ENCODE measurements around the gene CDK2AP2.

The CDK2AP2 gene

DNA sequence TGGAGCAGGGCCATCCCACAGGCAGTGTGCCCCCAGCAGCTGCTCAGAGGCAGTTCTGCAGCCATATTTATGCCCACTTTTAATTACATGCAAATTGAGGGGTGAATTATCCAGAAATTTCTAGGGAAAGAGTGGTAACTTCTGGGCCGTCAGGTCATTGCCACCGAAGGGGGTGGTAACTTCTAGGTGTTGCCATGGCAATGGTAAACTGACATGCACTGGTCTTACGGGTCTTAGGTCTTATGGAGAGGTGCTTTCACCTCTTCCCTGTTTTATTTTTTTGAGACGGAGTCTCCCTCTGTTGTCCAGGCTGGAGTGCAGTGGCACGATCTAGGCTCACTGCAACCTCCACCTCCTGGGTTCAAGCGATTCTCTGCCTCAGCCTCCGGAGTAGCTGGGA lies 35.1 kb downstream of the CDK2AP2 start:
- ChIA-PET CTCF (interaction anchor here (1.0 to 1.3 kb wide), 2 partner anchors 10 to 71 kb away, joined by 3 read pairs; partner anchors contain the start of genes AIP and PPP1CA), POLR2A (no interaction called here)
- TF ChIP-seq, protein P1, sequence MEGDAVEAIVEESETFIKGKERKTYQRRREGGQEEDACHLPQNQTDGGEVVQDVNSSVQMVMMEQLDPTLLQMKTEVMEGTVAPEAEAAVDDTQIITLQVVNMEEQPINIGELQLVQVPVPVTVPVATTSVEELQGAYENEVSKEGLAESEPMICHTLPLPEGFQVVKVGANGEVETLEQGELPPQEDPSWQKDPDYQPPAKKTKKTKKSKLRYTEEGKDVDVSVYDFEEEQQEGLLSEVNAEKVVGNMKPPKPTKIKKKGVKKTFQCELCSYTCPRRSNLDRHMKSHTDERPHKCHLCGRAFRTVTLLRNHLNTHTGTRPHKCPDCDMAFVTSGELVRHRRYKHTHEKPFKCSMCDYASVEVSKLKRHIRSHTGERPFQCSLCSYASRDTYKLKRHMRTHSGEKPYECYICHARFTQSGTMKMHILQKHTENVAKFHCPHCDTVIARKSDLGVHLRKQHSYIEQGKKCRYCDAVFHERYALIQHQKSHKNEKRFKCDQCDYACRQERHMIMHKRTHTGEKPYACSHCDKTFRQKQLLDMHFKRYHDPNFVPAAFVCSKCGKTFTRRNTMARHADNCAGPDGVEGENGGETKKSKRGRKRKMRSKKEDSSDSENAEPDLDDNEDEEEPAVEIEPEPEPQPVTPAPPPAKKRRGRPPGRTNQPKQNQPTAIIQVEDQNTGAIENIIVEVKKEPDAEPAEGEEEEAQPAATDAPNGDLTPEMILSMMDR (IDR thresholded peaks at IDR 0.05; ENCODE audit: control extremely low read depth, extremely low read depth, low read depth, missing control alignments): no peak
- no peak for DNase-seq (ENCODE audit: extremely low spot score)

GRCh38 chr11:67470337-67471002 lies 37.5 kb downstream of the CDK2AP2 start:
- DNase-seq (ENCODE audit: extremely low spot score): no peak
- CTCF ChIA-PET: interaction anchor here (0.6 to 3.6 kb wide), 6 partner anchors 9 to 119 kb away, joined by 3 to 22 read pairs (median 4); partner anchors contain the start of genes AIP, PITPNM1 and PPP1CA
- TF ChIP-seq, protein P1 (IDR thresholded peaks at IDR 0.05; ENCODE audit: control extremely low read depth, extremely low read depth, low read depth, missing control alignments): no peak
- POLR2A ChIA-PET: interaction anchor here (0.5 kb wide), 1 partner anchor 17 kb away, joined by 3 read pairs; no protein-coding TSS in a partner anchor

DNA sequence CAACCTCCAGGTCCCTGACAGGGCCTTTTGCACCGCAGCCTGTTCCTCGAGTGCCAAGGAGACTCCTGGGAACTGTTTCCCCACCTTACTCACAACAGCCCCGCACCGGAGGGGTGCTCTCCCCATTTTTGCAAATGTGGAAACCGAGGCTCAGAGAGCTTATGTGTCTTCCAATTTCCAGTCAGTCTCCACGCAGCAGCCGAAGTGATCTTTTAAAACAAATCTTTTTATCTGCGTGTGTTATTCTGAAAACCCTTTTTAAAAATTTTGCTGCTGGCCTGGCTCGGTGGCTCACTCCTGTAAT lies 38.5 kb downstream of the CDK2AP2 start:
- TF ChIP-seq, protein P1 (IDR thresholded peaks at IDR 0.05; ENCODE audit: control extremely low read depth, extremely low read depth, low read depth, missing control alignments): no peak
- CTCF ChIA-PET: interaction anchor here (0.6 to 3.6 kb wide), 7 partner anchors 9 to 68 kb away, joined by 3 to 22 read pairs (median 4); partner anchors contain the start of genes AIP and PPP1CA
- no peak for DNase-seq (ENCODE audit: extremely low spot score)
- POLR2A ChIA-PET: interaction anchor here (1.6 kb wide), 1 partner anchor 18 kb away, joined by 3 read pairs; no protein-coding TSS in a partner anchor

DNA sequence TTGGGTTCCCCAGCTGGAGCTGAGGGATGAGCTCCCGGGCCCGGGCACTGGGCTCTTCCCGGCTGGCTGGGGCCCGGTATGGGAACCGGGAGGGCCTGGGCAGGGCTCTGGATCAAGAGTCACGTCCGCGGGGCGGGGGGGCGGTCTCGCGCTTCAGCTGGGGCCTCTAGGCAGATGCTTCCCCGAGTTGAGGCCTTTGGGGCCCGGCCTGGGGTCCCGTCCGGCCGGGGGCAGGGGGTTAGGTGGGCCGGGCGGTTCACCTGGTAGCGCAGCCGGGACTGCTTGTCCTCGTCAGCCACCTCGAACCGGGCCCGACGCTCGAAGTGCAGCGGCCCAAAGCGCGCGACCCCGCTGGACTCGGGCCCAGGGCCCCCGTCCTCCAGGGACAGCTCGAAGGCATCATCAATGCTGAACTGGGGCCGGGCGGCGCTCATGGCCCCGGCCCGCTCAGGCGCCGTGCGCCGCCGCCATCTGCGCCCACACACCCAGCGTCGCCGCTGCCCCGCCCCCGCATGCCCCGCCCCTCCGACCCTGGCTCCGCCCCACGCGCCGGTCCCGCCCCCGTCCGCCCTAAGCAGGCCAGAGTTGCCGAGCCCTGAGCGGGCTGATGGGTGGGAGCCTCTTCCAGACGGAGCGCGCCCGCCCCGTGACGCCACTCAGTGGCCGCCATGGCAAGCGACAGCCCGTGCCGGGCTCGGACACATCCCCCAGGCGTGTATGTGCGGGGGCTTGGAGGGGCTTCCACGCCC lies 39.0 kb downstream of the CDK2AP2 start, which contains the start of gene TMEM134:
TMEM134 (minus strand) TSS at position 493 of the 749 bp plus-strand sequence; CDS start at position 434, 59 bp downstream.
- TF ChIP-seq, protein P1 (IDR thresholded peaks at IDR 0.05; ENCODE audit: control extremely low read depth, extremely low read depth, low read depth, missing control alignments): peak; percentile 76
- ChIA-PET POLR2A (interaction anchor here (0.5 to 1.6 kb wide), 5 partner anchors 10 to 26 kb away, joined by 3 to 5 read pairs (median 3); partner anchors contain the start of genes AIP and CORO1B), CTCF (interaction anchor here (0.6 to 3.6 kb wide), 21 partner anchors 9 to 118 kb away, joined by 3 to 22 read pairs (median 3); partner anchors contain the start of genes AIP, PITPNM1, PPP1CA and RAD9A)
- DNase-seq (ENCODE audit: extremely low spot score): peak; percentile 96

- TF ChIP-seq, protein P1 (IDR thresholded peaks at IDR 0.05; ENCODE audit: control extremely low read depth, extremely low read depth, low read depth, missing control alignments): no peak
- ChIA-PET POLR2A (interaction anchor here (0.5 to 1.6 kb wide), 7 partner anchors 10 to 349 kb away, joined by 3 to 5 read pairs (median 3); partner anchors contain the start of genes AIP and CORO1B), CTCF (interaction anchor here (0.6 to 3.6 kb wide), 18 partner anchors 8 to 117 kb away, joined by 3 to 22 read pairs (median 4); partner anchors contain the start of genes AIP, PITPNM1, PPP1CA and RAD9A)
- DNase-seq (ENCODE audit: extremely low spot score): no peak
Observed at GRCh38 chr11:67468456-67468758, 39.6 kb downstream of the CDK2AP2 start.

DNA sequence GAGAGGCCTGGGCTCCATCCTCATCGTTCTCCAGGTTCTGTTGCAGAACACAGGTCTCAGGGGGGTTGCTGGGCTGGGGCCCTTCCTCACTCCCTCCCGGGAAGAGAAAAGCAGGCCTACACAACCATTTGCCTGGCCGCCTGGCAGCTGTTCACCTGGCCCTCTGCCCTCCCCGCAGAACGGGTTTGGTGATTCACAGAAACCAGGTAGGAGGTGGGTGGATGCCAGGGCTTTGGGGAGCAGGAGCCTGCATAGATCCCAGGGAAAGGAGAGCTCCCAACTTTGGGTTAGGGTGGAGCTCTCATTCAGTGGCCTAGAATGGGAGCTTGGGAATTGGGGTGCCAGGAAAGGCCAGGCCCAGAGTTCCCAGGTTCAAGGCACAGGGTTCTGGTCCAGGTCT lies 39.9 kb downstream of the CDK2AP2 start:
- TF ChIP-seq, protein P1 (IDR thresholded peaks at IDR 0.05; ENCODE audit: control extremely low read depth, extremely low read depth, low read depth, missing control alignments): no peak
- DNase-seq (ENCODE audit: extremely low spot score): no peak
- POLR2A ChIA-PET: interaction anchor here (0.6 to 1.6 kb wide), 6 partner anchors 9 to 350 kb away, joined by 3 to 5 read pairs (median 3); partner anchors contain the start of gene AIP
- CTCF ChIA-PET: interaction anchor here (0.8 to 3.6 kb wide), 16 partner anchors 10 to 117 kb away, joined by 3 to 22 read pairs (median 4); partner anchors contain the start of genes AIP, PITPNM1, PPP1CA and RAD9A

Measured in GM10248 (cell line).